Measurements from ENCODE around the gene MBNL3. TPM values are rescaled to one million over a fixed set of nuclear protein-coding genes. Genes with fewer than 3 reads are reported as not detected.

MBNL3 gene
- total RNA-seq, 1 donor from 2014 or later = 3.4 TPM

GRCh38 chrX:132518401-132518800, 29.6 kb upstream of the MBNL3 start:
- Histone ChIP-seq H3K27ac (no peak overlapping the region), H3K9ac (no peak overlapping the region), H3K36me3 (no peaks in the 10 kb centered on the region), H3K27me3 (no peaks in the 10 kb centered on the region), H3K4me3 (no peak overlapping the region), H3K9me3 (ENCODE audit: low read depth) (no peaks in the 10 kb centered on the region), H4K20me1 (ENCODE audit: low read depth) (no peaks in the 10 kb centered on the region), H3K4me1 (no peaks in the 10 kb centered on the region), H3F3A (ENCODE audit: low read depth) (no peaks in the 10 kb centered on the region), H2AFZ (replicated peaks) (no peak overlapping the region), H3K4me2 (no peak overlapping the region), H3K79me2 (ENCODE audit: low read depth) (no peaks in the 10 kb centered on the region)
- TF ChIP-seq EZH2phosphoT487 (IDR thresholded peaks at IDR 0.05) = no peak
- no peak for TF ChIP-seq EZH2 (IDR thresholded peaks at IDR 0.05)
- TF ChIP-seq CTCF (IDR thresholded peaks at IDR 0.05) = no peak
- Mint-ChIP-seq H3K4me1 (no peaks in the 10 kb centered on the region), H3K27ac (no peak overlapping the region), H3K4me3 (no peak overlapping the region), H3K9me3 (no peaks in the 10 kb centered on the region), H3K36me3 (no peaks in the 10 kb centered on the region), H3K27me3 (ENCODE audit: insufficient read depth, low read depth) (no peaks in the 10 kb centered on the region)
- no peak for DNase-seq (ENCODE audit: low spot score)

GRCh38 chrX:132508834-132509233, 20.0 kb upstream of the MBNL3 start:
- H3F3A ChIP-seq (ENCODE audit: low read depth) = no peaks in the 10 kb centered on the region
- no peak overlapping the region for H3K4me2 ChIP-seq
- no peaks in the 10 kb centered on the region for H3K36me3 ChIP-seq
- no peak overlapping the region for H3K9ac ChIP-seq
- Mint-ChIP-seq H3K9me3 (no peaks in the 10 kb centered on the region), H3K4me3 (no peak overlapping the region), H3K36me3 (no peaks in the 10 kb centered on the region), H3K4me1 (peaks cover 7% of the 10 kb centered on the region), H3K27me3 (ENCODE audit: insufficient read depth, low read depth) (peaks cover 1% of the 10 kb centered on the region), H3K27ac (no peak overlapping the region)
- H2AFZ ChIP-seq (replicated peaks) = no peak overlapping the region
- H4K20me1 ChIP-seq (ENCODE audit: low read depth) = no peaks in the 10 kb centered on the region
- H3K79me2 ChIP-seq (ENCODE audit: low read depth) = no peaks in the 10 kb centered on the region
- H3K4me1 ChIP-seq = no peaks in the 10 kb centered on the region
- H3K4me3 ChIP-seq = no peak overlapping the region
- TF ChIP-seq EZH2phosphoT487 (IDR thresholded peaks at IDR 0.05) (no peak), CTCF (IDR thresholded peaks at IDR 0.05) (no peak), EZH2 (IDR thresholded peaks at IDR 0.05) (no peak)
- no peak for DNase-seq (ENCODE audit: low spot score)
- H3K27ac ChIP-seq = no peak overlapping the region
- no peaks in the 10 kb centered on the region for H3K9me3 ChIP-seq (ENCODE audit: low read depth)
- no peaks in the 10 kb centered on the region for H3K27me3 ChIP-seq

DNA sequence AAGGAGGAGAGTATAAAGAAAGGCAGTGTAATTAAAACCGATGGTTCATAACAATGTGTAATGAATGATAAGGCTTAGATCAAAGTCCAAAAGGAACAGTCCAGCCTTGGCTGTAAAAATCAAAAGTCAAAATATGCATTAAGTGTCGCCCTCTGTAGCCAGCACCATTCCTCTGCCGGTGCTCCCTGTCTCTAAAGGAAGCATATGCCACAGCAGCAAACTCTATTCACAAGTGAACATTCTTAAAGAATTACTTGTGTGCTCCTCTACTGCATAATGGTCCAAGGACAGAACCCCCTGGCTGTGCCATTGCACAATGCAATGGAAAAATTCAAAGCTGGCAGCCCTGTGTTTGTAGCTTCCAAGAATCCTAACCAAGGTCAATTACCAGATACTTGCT, 16.3 kb upstream of the MBNL3 start:
- Histone ChIP-seq H2AFZ (replicated peaks) (no peak overlapping the region), H3K27ac (no peak overlapping the region), H4K20me1 (ENCODE audit: low read depth) (no peaks in the 10 kb centered on the region), H3K36me3 (no peaks in the 10 kb centered on the region), H3K9me3 (ENCODE audit: low read depth) (no peaks in the 10 kb centered on the region), H3K4me1 (no peaks in the 10 kb centered on the region), H3K27me3 (no peaks in the 10 kb centered on the region), H3F3A (ENCODE audit: low read depth) (no peaks in the 10 kb centered on the region), H3K79me2 (ENCODE audit: low read depth) (no peaks in the 10 kb centered on the region), H3K9ac (no peak overlapping the region), H3K4me2 (no peak overlapping the region), H3K4me3 (no peak overlapping the region)
- Mint-ChIP-seq H3K9me3 (no peaks in the 10 kb centered on the region), H3K4me3 (no peak overlapping the region), H3K27me3 (ENCODE audit: insufficient read depth, low read depth) (peaks cover 3% of the 10 kb centered on the region), H3K4me1 (peaks cover 22% of the 10 kb centered on the region), H3K36me3 (no peaks in the 10 kb centered on the region), H3K27ac (no peak overlapping the region)
- no peak for TF ChIP-seq CTCF (IDR thresholded peaks at IDR 0.05)
- TF ChIP-seq EZH2 (IDR thresholded peaks at IDR 0.05) = no peak
- TF ChIP-seq EZH2phosphoT487 (IDR thresholded peaks at IDR 0.05) = no peak
- no peak for DNase-seq (ENCODE audit: low spot score)
